ENCODE measurements around the gene YTHDC1.

- TF ChIP-seq CTCF (IDR thresholded peaks at IDR 0.05; ENCODE audit: insufficient read depth, low read length) (no peak), POLR2AphosphoS5 (IDR thresholded peaks at IDR 0.05; ENCODE audit: low read depth) (no peak), GABPA (IDR thresholded peaks at IDR 0.05; ENCODE audit: low read depth) (no peak)
- TF ChIP-seq, protein P1, sequence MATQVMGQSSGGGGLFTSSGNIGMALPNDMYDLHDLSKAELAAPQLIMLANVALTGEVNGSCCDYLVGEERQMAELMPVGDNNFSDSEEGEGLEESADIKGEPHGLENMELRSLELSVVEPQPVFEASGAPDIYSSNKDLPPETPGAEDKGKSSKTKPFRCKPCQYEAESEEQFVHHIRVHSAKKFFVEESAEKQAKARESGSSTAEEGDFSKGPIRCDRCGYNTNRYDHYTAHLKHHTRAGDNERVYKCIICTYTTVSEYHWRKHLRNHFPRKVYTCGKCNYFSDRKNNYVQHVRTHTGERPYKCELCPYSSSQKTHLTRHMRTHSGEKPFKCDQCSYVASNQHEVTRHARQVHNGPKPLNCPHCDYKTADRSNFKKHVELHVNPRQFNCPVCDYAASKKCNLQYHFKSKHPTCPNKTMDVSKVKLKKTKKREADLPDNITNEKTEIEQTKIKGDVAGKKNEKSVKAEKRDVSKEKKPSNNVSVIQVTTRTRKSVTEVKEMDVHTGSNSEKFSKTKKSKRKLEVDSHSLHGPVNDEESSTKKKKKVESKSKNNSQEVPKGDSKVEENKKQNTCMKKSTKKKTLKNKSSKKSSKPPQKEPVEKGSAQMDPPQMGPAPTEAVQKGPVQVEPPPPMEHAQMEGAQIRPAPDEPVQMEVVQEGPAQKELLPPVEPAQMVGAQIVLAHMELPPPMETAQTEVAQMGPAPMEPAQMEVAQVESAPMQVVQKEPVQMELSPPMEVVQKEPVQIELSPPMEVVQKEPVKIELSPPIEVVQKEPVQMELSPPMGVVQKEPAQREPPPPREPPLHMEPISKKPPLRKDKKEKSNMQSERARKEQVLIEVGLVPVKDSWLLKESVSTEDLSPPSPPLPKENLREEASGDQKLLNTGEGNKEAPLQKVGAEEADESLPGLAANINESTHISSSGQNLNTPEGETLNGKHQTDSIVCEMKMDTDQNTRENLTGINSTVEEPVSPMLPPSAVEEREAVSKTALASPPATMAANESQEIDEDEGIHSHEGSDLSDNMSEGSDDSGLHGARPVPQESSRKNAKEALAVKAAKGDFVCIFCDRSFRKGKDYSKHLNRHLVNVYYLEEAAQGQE (IDR thresholded peaks at IDR 0.05; ENCODE audit: insufficient replicate concordance, low read depth) = no peak
These were observed 15.2 kb upstream of the YTHDC1 start for GRCh38 chr4:68365068-68365467.
